ENCODE measurements around the gene THAP4. TPM values are rescaled to one million over a fixed set of nuclear protein-coding genes. Genes with fewer than 3 reads are reported as not detected.
"Not testable (repeated sequence)": the region's sequence is repeated elsewhere in the genome, so short reads cannot be mapped to it uniquely, and the experiment has no call there.

The THAP4 gene
- total RNA-seq, 1 donor from 2014 or later, result 40.9 TPM

DNA sequence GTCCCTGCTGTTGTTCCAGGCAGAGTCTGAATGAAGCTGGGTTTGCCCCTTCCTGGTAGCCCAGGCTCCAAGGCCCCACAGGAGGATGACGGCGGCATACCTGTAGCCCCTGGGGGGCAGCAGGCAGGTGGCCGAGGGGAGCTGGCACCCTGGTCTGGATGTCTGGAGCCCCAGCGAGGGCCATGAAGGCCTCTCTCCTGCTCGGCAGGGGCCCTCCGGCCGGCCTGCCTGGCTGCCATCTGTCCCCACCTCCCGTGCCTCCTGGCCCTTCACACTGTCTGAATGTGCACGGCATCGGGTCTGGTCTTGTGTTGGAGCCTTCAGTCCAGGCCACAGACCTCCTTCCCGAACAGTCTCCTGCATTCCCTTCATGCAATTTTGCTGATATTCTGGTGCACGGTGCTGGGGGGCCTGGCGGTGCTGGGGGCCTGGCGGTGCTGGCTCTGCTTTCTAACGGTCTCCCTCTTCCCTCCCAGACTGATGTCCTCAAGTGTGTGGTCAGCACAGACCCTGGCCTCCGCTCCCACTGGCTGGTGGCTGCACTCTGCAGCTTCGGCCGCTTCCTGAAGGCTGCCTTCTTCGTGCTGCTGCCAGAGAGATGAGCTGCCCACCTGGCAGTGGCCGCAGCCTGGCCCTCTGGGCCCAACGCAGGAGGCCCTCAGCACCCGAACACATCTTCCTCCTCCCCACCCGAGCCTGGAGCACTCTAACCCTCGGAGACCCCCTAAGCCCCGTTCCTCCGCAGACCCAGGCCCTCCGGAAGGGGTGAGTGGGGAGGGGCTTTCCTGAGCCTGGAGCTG is 64.9 kb downstream of the THAP4 start:
- peak; percentile 88 for DNase-seq (ENCODE audit: low spot score)
- Mint-ChIP-seq H3K4me3 (ENCODE audit: unreplicated experiment) (no peak overlapping the region), H3K9me3 (ENCODE audit: low read depth) (no peaks in the 10 kb centered on the region)

DNA sequence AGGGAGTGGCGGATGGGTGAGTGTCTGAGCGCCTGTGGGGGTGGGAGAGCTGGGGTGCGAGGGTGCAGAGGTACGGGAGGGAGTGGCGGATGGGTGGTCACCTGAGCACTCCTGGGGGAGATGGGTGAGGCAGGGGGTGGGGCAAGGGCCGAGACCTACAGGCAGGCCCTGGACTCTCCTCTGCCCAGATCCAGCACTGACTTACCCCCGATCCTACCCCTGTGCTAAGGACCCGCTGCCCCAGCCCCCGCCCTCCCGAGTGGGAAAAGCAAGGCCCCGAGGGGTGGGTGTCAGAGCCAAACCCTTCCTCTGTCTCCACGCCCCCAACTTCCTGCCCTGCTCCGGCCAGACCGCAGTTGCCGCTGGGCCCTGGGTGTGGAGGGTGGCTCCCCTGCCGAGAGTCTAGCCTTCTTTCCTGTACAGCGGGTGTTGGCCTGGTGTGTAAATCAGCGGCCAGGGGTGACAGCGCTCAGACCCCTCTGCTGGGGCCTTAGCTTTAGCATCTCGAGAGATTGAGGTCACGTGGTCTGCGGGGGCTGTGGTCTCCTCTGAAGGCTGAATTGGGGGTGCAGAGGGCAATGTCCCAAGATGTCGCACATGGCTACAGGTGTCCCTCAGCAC is 65.9 kb downstream of the THAP4 start:
- DNase-seq (ENCODE audit: low spot score), result peak; percentile 77
- Mint-ChIP-seq H3K27me3 (ENCODE audit: low read depth) (no peaks in the 10 kb centered on the region), H3K4me3 (ENCODE audit: unreplicated experiment) (no peak overlapping the region), H3K9me3 (ENCODE audit: low read depth) (no peaks in the 10 kb centered on the region), H3K27ac (ENCODE audit: unreplicated experiment) (no peak overlapping the region), H3K36me3 (ENCODE audit: low read depth) (peaks cover 7% of the 10 kb centered on the region), H3K4me1 (ENCODE audit: low read depth) (no peaks in the 10 kb centered on the region)
- TF ChIP-seq, protein P1, sequence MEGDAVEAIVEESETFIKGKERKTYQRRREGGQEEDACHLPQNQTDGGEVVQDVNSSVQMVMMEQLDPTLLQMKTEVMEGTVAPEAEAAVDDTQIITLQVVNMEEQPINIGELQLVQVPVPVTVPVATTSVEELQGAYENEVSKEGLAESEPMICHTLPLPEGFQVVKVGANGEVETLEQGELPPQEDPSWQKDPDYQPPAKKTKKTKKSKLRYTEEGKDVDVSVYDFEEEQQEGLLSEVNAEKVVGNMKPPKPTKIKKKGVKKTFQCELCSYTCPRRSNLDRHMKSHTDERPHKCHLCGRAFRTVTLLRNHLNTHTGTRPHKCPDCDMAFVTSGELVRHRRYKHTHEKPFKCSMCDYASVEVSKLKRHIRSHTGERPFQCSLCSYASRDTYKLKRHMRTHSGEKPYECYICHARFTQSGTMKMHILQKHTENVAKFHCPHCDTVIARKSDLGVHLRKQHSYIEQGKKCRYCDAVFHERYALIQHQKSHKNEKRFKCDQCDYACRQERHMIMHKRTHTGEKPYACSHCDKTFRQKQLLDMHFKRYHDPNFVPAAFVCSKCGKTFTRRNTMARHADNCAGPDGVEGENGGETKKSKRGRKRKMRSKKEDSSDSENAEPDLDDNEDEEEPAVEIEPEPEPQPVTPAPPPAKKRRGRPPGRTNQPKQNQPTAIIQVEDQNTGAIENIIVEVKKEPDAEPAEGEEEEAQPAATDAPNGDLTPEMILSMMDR (IDR thresholded peaks at IDR 0.05), result no peak

More for the DNA sequence above, 64.9 kb downstream of the THAP4 start:
- H3K36me3 Mint-ChIP-seq (ENCODE audit: low read depth), result peaks cover 7% of the 10 kb centered on the region
- TF ChIP-seq, protein P1 (IDR thresholded peaks at IDR 0.05), result no peak
- H3K27me3 Mint-ChIP-seq (ENCODE audit: low read depth), result no peaks in the 10 kb centered on the region
- H3K27ac Mint-ChIP-seq (ENCODE audit: unreplicated experiment), result no peak overlapping the region
- H3K4me1 Mint-ChIP-seq (ENCODE audit: low read depth), result no peaks in the 10 kb centered on the region

DNA sequence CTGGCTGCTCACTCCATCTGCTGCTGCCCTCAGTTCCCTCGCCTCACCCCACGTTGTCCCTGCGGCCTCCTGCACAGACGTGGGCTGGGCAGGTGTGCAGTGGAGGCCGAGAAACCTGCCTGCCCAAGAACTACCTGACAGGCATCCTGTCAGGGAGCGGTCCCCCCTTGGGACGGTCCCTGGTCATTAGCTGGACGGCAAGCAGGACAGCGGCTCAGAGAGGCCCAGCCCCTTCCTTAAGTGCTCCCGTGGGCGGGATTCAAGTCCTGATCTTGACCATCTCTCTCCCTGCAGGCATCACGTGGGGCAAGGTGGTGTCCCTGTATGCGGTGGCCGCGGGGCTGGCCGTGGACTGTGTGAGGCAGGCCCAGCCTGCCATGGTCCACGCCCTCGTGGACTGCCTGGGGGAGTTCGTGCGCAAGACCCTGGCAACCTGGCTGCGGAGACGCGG is 67.1 kb downstream of the THAP4 start:
- Mint-ChIP-seq H3K27ac (ENCODE audit: unreplicated experiment) (no peak overlapping the region), H3K4me3 (ENCODE audit: unreplicated experiment) (no peak overlapping the region), H3K27me3 (ENCODE audit: low read depth) (no peaks in the 10 kb centered on the region), H3K9me3 (ENCODE audit: low read depth) (no peaks in the 10 kb centered on the region), H3K4me1 (ENCODE audit: low read depth) (no peaks in the 10 kb centered on the region), H3K36me3 (ENCODE audit: low read depth) (peaks cover 7% of the 10 kb centered on the region)
- DNase-seq (ENCODE audit: low spot score), result peak; percentile 75
- TF ChIP-seq, protein P1 (IDR thresholded peaks at IDR 0.05), result no peak

DNA sequence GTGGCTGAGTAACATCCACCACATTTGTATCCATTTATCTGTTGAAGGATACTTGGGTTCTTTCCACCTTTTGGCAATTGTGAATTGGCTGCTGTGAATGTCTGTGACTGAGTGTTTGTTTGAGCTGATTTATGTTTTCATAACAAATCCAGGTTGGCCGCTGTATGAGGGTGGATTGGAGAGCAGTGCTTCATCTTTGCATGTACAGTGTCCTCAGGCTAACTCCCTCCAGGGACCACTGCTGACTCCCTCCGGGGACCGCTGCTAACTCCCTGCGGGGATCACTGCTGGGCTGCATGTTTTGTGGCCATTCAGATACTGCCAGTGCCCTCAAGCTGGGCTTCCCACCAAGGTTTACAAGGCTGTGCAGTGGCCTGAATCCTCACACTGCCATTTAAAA is 68.2 kb downstream of the THAP4 start:
- Mint-ChIP-seq H3K4me1 (ENCODE audit: low read depth) (no peaks in the 10 kb centered on the region), H3K27me3 (ENCODE audit: low read depth) (no peaks in the 10 kb centered on the region), H3K9me3 (ENCODE audit: low read depth) (no peaks in the 10 kb centered on the region), H3K4me3 (ENCODE audit: unreplicated experiment) (no peak overlapping the region), H3K36me3 (ENCODE audit: low read depth) (peaks cover 7% of the 10 kb centered on the region), H3K27ac (ENCODE audit: unreplicated experiment) (no peak overlapping the region)
- TF ChIP-seq, protein P1 (IDR thresholded peaks at IDR 0.05), result no peak
- DNase-seq (ENCODE audit: low spot score), result peak; percentile 47

DNA sequence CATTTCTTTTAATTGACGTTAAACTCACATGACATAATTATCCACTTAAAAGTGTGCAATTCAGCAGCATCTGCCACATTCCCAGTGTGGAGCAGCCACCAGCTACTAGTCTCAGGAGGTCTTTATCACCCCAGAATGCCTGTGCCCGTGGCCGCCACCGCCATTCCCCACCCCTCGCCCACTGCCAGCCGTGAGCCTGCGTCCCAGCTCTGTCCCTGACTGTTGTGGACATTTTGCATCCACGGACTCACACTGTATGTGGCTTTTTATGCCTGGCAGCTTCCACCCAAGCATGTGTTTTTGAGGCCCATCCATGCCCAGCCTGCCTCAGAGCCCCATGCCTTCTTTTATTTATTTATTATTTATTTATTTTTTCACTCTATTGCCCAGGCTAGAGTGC is 69.2 kb downstream of the THAP4 start:
- peaks cover 3% of the 10 kb centered on the region for H3K36me3 Mint-ChIP-seq (ENCODE audit: low read depth)
- TF ChIP-seq, protein P1 (IDR thresholded peaks at IDR 0.05), result no peak
- no peak overlapping the region for H3K27ac Mint-ChIP-seq (ENCODE audit: unreplicated experiment)
- H3K4me3 Mint-ChIP-seq (ENCODE audit: unreplicated experiment), result no peak overlapping the region
- H3K9me3 Mint-ChIP-seq (ENCODE audit: low read depth), result no peaks in the 10 kb centered on the region
- peak; percentile 13 for DNase-seq (ENCODE audit: low spot score)
- no peaks in the 10 kb centered on the region for H3K27me3 Mint-ChIP-seq (ENCODE audit: low read depth)
- H3K4me1 Mint-ChIP-seq (ENCODE audit: low read depth), result peaks cover 8% of the 10 kb centered on the region

DNA sequence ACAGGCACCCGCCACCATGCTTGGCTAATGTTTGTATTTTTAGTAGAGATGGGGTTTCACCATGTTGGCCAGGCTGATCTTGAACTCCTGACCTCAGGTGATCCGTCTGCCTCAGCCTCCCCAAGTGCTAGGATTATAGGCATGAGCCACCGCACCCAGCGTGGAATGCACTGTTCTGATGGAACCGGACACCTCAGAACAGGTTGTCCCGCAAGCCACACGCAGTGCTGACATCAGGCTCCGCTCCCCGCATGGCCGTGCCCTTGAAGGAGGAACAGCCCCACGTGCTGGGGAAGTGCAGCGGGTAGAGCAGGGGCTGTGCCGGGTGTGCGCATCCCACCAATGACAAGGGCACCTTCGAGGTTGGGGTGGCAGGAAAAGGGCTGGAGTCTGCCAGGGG is 69.7 kb downstream of the THAP4 start:
- not testable (repeated sequence) for H3K27me3 Mint-ChIP-seq (ENCODE audit: low read depth); H3K36me3 Mint-ChIP-seq (ENCODE audit: low read depth); H3K4me3 Mint-ChIP-seq (ENCODE audit: unreplicated experiment); H3K27ac Mint-ChIP-seq (ENCODE audit: unreplicated experiment); H3K9me3 Mint-ChIP-seq (ENCODE audit: low read depth); DNase-seq (ENCODE audit: low spot score)
- H3K4me1 Mint-ChIP-seq (ENCODE audit: low read depth), result peaks cover 11% of the 10 kb centered on the region
